AG04449 (cell line): Measurements from ENCODE around the gene GJB4.

Experiments used
- CTCF ChIA-PET: fragments of 350-600 bp; formaldehyde crosslinking; extraction: SDS; loops from one replicate; lab custom pipeline; 2021; ENCODE audit warnings: antibody characterized with exemption; lab: Yijun Ruan, JAX
- POLR2A ChIA-PET: fragments of 400-600, 350-600 bp; formaldehyde crosslinking; extraction: SDS; loops from one replicate; lab custom pipeline; 2020; ENCODE audit warnings: antibody characterized with exemption, inconsistent platforms; lab: Yijun Ruan, JAX
- DNase-seq: peaks from one replicate; pipeline ENCODE4 v3.0.0-alpha.2; 2010; ENCODE audit warnings: low read depth, low spot score
- H3K4me3 ChIP-seq: 2 replicates; pipeline ENCODE4 v1.5.1; 2011; ENCODE audit warnings: low read depth, mild to moderate bottlenecking, control low read depth, low read length
- TF ChIP-seq, protein P1 (sequence below): IDR thresholded peaks from one replicate; pipeline ENCODE4 v1.5.1; 2011; ENCODE audit warnings: mild to moderate bottlenecking, moderate library complexity, low read length, control low read depth, inconsistent platforms; ENCODE audit not compliant: insufficient read depth; ENCODE audit errors: missing control alignments

The GJB4 gene

GRCh38 chr1:34794790-34795180 is 35.2 kb downstream of the GJB4 start:
- ChIA-PET CTCF (interaction anchor here (1.0 kb wide), 1 partner anchor 72 kb away, joined by 3 read pairs; no protein-coding TSS in a partner anchor), POLR2A (no interaction called here)
- H3K4me3 ChIP-seq: no peak overlapping the region
- TF ChIP-seq, protein P1, sequence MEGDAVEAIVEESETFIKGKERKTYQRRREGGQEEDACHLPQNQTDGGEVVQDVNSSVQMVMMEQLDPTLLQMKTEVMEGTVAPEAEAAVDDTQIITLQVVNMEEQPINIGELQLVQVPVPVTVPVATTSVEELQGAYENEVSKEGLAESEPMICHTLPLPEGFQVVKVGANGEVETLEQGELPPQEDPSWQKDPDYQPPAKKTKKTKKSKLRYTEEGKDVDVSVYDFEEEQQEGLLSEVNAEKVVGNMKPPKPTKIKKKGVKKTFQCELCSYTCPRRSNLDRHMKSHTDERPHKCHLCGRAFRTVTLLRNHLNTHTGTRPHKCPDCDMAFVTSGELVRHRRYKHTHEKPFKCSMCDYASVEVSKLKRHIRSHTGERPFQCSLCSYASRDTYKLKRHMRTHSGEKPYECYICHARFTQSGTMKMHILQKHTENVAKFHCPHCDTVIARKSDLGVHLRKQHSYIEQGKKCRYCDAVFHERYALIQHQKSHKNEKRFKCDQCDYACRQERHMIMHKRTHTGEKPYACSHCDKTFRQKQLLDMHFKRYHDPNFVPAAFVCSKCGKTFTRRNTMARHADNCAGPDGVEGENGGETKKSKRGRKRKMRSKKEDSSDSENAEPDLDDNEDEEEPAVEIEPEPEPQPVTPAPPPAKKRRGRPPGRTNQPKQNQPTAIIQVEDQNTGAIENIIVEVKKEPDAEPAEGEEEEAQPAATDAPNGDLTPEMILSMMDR: no peak
- DNase-seq: no peak

GRCh38 chr1:34795916-34796315 is 36.4 kb downstream of the GJB4 start:
- ChIA-PET CTCF (interaction anchor here (1.0 to 1.6 kb wide), 2 partner anchors 9 to 71 kb away, joined by 3 to 7 read pairs; no protein-coding TSS in a partner anchor), POLR2A (no interaction called here)
- no peak overlapping the region for H3K4me3 ChIP-seq
- DNase-seq: no peak
- TF ChIP-seq, protein P1: no peak

GRCh38 chr1:34796990-34797389 is 37.5 kb downstream of the GJB4 start:
- no peak for DNase-seq
- POLR2A ChIA-PET: no interaction called here
- TF ChIP-seq, protein P1: no peak
- H3K4me3 ChIP-seq: no peak overlapping the region
- CTCF ChIA-PET: interaction anchor here (1.2 to 1.6 kb wide), 2 partner anchors 10 to 70 kb away, joined by 3 to 7 read pairs; no protein-coding TSS in a partner anchor

DNA sequence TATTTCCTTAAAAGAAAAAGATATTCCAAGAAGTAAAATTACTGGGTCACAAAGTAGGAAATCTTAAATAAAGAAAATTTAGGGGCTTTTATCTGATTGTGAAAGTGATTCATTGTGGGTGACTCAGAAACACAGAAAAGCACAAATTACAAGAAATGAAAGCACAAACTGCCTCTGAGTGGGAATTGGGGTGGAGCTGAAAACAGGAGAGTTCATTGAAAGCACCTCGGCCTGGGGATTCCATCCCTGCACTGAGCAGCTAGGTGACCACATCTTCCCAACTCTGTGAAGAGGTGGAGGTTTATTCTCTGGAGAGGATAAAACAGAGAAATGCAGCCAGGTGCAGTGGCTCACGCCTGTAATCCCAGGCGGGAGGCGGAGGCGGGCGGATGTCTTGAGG is 40.7 kb downstream of the GJB4 start:
- CTCF ChIA-PET: no interaction called here
- H3K4me3 ChIP-seq: no peak overlapping the region
- DNase-seq: no peak
- POLR2A ChIA-PET: no interaction called here
- TF ChIP-seq, protein P1: no peak

- CTCF ChIA-PET: interaction anchor here (1.2 to 2.7 kb wide), 3 partner anchors 11 to 49 kb away, joined by 3 to 10 read pairs (median 10); no protein-coding TSS in a partner anchor
- POLR2A ChIA-PET: no interaction called here
- no peak overlapping the region for H3K4me3 ChIP-seq
- DNase-seq: no peak
- TF ChIP-seq, protein P1: no peak
Measured at GRCh38 chr1:34803770-34804169, 44.2 kb downstream of the GJB4 start.

GRCh38 chr1:34806396-34806795 is 46.9 kb downstream of the GJB4 start:
- POLR2A ChIA-PET: no interaction called here
- TF ChIP-seq, protein P1: no peak

More at GRCh38 chr1:34806396-34806795, 46.9 kb downstream of the GJB4 start:
- H3K4me3 ChIP-seq: no peak overlapping the region
- CTCF ChIA-PET: no interaction called here
- peak; percentile 14 for DNase-seq
